ENCODE measurements around the gene PFDN1. TPM values are rescaled to one million over a fixed set of nuclear protein-coding genes. Genes with fewer than 3 reads are reported as not detected.

Gene PFDN1
- total and polyA plus RNA-seq, 9 of the 15 experiments (the other 6 are each of a cell fraction or from before 2014, with no cell fraction given) = 45.5 to 215 (median 78.0) TPM

DNA sequence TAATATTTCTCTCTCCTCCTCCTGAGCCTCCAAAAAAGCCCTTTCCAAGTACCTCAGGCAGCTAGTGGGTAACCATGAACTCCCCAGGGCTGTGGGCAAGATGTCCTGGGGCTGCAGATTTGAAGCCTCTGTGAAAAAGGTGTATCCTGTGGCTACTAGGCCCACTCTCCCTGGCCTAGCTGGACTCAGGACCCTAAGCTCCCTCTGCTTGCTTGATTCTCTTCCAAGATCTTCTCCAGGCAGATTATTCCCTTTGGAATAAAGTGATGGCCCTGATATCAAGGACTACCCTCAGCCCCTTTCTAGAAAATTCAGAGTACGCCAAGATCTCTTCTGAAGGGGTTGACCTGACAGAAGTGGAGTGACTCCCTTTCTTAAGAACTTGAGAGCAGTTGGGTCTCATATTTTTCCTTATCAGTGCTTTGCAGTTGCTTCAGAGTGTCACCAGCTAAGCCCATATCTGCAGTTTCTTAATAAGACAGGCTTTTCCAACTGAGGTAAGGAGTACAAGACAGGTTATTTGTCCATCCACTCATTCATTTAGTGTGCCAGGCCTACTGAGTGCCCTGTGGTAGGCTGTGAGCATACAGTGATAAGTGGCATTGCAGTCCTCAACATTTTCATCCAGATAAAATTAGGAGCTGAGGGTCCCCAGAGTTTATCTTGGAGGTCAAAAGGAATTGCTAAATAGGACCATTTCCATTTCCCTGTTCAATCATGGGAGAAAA lies 85.4 kb downstream of the PFDN1 start (continued):
- peak; percentile 98 for TF ChIP-seq TEAD4 (IDR thresholded peaks at IDR 0.05; ENCODE audit: low read length)
- no peak for TF ChIP-seq TEAD4 (CRISPR knock-in tag; IDR thresholded peaks at IDR 0.05; ENCODE audit: borderline replicate concordance)
- no peak for TF ChIP-seq ZNF785 (CRISPR knock-in tag; IDR thresholded peaks at IDR 0.05)
- no peak for TF ChIP-seq SMAD3 (CRISPR knock-in tag; conservative IDR thresholded peaks at IDR 0.05)
- TF ChIP-seq MYNN (IDR thresholded peaks at IDR 0.05) = peak; percentile 85
- TF ChIP-seq MYNN (CRISPR knock-in tag; IDR thresholded peaks at IDR 0.05) = no peak
- peak; percentile 61 for TF ChIP-seq CHD1 (IDR thresholded peaks at IDR 0.05; ENCODE audit: low read length)
- no peak for TF ChIP-seq ZNF253 (CRISPR knock-in tag; conservative IDR thresholded peaks at IDR 0.05)
- no peak for TF ChIP-seq ASH1L (IDR thresholded peaks at IDR 0.05; ENCODE audit: borderline replicate concordance, low read depth, partially characterized antibody)
- TF ChIP-seq ZNF445 (CRISPR knock-in tag; IDR thresholded peaks at IDR 0.05; ENCODE audit: low read depth) = no peak
- no peak for TF ChIP-seq ATF1 (CRISPR knock-in tag; IDR thresholded peaks at IDR 0.05)
- TF ChIP-seq ATF1 (tag; IDR thresholded peaks at IDR 0.05) = peak; percentile 62
- peak; percentile 89 for TF ChIP-seq KLF16 (IDR thresholded peaks at IDR 0.05)
- TF ChIP-seq, protein P1, sequence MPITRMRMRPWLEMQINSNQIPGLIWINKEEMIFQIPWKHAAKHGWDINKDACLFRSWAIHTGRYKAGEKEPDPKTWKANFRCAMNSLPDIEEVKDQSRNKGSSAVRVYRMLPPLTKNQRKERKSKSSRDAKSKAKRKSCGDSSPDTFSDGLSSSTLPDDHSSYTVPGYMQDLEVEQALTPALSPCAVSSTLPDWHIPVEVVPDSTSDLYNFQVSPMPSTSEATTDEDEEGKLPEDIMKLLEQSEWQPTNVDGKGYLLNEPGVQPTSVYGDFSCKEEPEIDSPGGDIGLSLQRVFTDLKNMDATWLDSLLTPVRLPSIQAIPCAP (CRISPR knock-in tag; IDR thresholded peaks at IDR 0.05; ENCODE audit: borderline replicate concordance) = no peak
- no peak for TF ChIP-seq ZBTB43 (CRISPR knock-in tag; IDR thresholded peaks at IDR 0.05)
- TF ChIP-seq ZNF23 (CRISPR knock-in tag; IDR thresholded peaks at IDR 0.05) = 0 out of 2 replicates have a peak, but pooled peaks have one; percentile 24
- TF ChIP-seq RNF2 (IDR thresholded peaks at IDR 0.05) = 0 out of 2 replicates have a peak, but pooled peaks have one; percentile 61
- TF ChIP-seq BCOR (IDR thresholded peaks at IDR 0.05) = peak; percentile 20; the same call in 1 of the 2 replicates
- no peak for TF ChIP-seq SIX5 (IDR thresholded peaks at IDR 0.05; ENCODE audit: borderline replicate concordance in 1 of 2, insufficient read depth in 1 of 2, low read depth in 1 of 2, low read length in 2 of 2)
- TF ChIP-seq CBX3 (IDR thresholded peaks at IDR 0.05; ENCODE audit: borderline replicate concordance in 1 of 2, low read length in 2 of 2) = peak in 1 of 2 experiments; percentile 70; a peak in 1 of 3 replicates
- no peak for TF ChIP-seq MXI1 (IDR thresholded peaks at IDR 0.05; ENCODE audit: low read depth, low read length)
- TF ChIP-seq NFRKB (IDR thresholded peaks at IDR 0.05; ENCODE audit: low read depth) = 0 out of 2 replicates have a peak, but pooled peaks have one; percentile 41
- TF ChIP-seq KDM1A (IDR thresholded peaks at IDR 0.05) = peak; percentile 78 to 84
- peak; percentile 99 for TF ChIP-seq SMARCA4 (IDR thresholded peaks at IDR 0.05)
- TF ChIP-seq POU5F1 (IDR thresholded peaks at IDR 0.05; ENCODE audit: borderline replicate concordance, low read depth, low read length, partially characterized antibody) = no peak
- TF ChIP-seq ZNF354B (CRISPR knock-in tag; IDR thresholded peaks at IDR 0.05) = no peak
- TF ChIP-seq L3MBTL2 (IDR thresholded peaks at IDR 0.05) = peak; percentile 33
- TF ChIP-seq, protein P2, sequence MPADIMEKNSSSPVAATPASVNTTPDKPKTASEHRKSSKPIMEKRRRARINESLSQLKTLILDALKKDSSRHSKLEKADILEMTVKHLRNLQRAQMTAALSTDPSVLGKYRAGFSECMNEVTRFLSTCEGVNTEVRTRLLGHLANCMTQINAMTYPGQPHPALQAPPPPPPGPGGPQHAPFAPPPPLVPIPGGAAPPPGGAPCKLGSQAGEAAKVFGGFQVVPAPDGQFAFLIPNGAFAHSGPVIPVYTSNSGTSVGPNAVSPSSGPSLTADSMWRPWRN (IDR thresholded peaks at IDR 0.05; ENCODE audit: low read depth) = peak; percentile 75; the same call in 1 of the 2 replicates
- TF ChIP-seq CREB1 (IDR thresholded peaks at IDR 0.05) = peak; percentile 69; the same call in 1 of the 2 replicates
- no peak for TF ChIP-seq CREB1 (CRISPR knock-in tag; IDR thresholded peaks at IDR 0.05)

All from K562 (cell line).